Stimulated activated naive CD8-positive, alpha-beta T cell treated with anti-CD3 and anti-CD28 coated beads, Interleukin-15, Interleukin-2, amounts not matched to agents 100 U/mL and 50 U/mL, for 24 hours (primary cell): ENCODE data around the gene TMEM156.
"Not testable (repeated sequence)": the region's sequence is repeated elsewhere in the genome, so short reads cannot be mapped to it uniquely, and the experiment has no call there.

Experiments used
- ATAC-seq: fragments of 150-1000 bp; cut with Tn5 transposase; one replicate; pipeline ENCODE4 v1.10.0; 2021
- DNase-seq: peaks from one replicate; pipeline ENCODE4 v3.0.0; 2021

Gene TMEM156

DNA sequence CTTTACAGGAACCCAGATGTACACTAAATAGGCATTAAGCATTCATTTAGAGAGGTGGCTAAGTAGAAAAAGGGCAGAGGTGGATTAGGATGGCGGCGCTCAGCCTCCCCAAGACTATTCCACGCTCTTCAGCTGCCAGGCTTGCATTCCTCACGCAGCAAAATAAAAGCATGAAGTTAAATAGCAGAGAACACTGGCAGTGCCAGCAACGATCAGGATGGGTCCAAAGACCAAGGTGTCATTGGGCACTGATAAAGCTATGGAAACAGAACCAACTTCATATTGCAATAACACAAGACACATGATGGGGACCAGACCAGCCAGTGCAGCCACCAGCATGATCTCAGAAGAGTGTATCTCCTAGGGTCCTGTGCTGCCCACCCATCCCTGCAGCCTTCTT lies 42.0 kb downstream of the TMEM156 start:
- ATAC-seq (no peak), DNase-seq (no peak)

DNA sequence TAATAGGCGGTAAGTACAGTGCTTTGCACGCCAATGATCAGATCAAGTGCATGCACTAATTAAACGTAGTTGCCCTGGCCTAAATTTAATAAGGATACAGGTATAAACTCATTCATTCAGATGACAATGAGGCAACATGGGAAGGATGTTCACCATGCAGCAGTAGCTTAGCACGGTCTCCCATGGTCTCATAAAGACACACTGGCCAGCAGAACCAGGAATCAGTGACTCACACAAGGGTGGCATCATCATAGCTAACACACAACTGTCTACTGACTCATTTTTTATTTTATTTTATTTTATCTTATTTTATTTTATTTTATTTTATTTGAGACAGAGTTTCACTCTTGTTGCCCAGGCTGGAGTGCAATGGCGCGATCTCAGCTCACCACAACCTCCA lies 42.7 kb downstream of the TMEM156 start:
- ATAC-seq (no peak), DNase-seq (no peak)

DNA sequence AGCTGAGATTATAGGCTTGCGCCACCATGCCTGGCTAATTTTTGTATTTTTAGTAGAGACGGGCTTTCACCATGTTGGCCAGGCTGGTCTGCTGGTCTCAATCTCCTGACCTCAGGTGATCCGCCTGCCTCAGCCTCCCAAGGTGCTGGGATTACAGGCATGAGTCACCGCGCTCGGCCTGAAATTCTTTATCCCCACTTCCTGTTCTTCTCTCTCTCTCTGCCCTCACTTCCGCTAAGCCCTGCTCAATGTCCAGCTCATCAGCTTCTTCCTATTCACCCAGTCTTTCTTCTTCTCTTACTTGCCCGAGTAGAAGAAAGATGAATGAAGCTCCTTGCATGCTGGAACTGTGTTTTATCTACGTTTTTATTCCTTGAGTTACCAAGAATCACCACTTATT lies 43.9 kb downstream of the TMEM156 start:
- ATAC-seq, DNase-seq: not testable (repeated sequence)

DNA sequence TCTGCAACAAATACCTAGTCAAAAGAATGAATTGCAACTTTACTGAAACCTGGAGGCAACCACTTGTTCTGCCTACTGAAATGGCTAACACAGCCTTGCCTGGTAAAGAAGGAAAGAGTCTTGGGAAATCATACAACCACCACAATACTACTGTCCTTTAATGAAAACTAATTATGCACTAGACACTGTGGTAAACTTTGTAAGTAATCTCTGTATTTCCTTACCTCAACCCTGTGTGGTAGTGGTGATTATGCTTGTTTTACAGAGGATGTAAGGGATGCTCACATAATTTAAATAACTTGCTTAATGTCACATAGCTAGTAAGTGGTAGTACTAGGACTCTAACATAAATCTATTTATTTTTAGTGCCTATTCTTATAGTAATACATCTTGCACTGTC lies 44.7 kb downstream of the TMEM156 start:
- DNase-seq: no peak
- no peak for ATAC-seq

DNA sequence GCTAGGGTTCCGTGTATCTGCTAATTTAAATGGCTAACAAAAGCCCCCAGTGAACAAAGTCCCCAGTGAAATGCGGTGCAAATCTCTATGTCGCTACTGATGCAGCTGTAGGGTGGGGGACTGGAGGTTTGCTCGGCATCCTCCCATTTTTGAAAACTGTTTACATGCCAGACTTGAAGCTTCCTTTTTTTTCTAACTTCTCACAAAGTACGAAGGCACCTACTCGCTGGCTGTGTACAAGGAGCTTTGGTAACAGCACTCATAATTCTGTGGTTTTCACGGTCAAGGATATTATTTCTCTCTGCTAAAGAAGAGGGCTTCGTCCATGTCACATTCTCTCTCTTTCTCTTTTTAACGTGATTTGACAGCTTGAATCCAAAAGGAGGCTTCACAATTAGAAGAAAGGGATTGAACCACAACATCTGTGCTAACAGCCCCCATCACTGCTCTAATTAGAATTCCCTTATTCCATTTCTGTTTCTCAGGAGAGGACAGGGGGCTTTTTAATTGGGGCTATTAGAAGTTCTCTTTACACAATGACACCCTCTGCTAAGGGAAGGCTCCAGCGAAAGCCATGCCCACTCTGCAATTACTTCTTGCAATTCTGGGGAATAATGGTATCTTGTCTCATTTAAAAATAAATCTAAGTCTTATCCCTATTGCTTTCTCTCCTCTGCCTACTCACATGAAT lies 46.7 kb downstream of the TMEM156 start:
- ATAC-seq (no peak), DNase-seq (no peak)

DNA sequence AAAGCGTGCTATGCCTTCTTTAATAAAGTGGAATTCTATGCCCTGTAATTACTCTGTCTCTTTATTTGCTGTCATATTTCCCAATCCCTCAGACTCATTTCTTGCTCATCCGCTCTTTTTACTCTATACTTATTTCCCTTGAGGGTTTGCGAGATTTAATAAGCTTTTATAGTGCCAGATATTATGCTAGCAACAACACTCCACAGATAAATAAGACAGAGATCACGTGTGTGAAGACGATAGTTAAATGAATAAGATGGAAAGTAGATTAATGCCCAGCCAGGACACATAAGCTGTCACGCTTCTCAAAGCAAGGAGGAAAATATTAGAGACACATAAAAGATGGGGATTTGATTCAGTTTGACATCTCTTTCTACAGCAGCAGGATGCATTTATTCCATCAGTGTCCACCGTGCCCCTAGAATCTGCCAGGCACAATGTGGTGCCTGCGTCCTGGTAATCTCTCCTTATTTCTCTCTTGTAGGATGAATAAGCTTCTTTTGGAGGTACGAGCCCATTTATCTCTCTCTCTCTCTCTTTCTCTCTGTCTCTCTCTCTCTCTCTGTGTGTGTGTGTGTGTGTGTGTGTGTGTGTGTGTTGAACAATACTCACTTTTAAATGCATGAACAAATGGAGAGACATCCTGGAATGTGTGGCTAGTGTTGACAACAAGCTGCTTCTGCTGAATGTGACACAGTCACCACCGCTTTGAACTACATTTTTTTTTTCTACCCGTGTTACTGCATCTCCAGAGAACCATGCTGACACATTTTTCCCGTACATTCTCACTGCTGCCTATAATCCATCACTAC lies 48.2 kb downstream of the TMEM156 start:
- DNase-seq (no peak), ATAC-seq (peak; percentile 55)

DNA sequence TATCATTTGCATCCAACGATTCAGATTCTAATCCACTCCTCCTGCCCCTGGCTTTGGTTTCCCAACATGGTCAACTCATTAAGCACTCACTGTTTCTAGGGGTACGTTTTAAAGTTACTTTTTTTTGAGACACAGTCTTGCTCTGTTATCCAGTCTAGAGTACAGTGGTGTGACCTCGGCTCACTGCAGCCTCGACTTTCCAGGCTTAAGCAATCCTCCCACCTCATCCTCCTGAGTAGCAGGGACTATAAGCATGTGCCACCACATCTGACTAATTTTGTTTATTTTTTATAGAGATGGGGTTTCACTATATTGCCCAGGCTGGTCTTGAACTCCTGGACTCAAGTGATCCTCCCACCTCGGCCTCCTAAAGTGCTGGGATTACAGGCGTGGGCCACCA lies 48.9 kb downstream of the TMEM156 start:
- DNase-seq (no peak), ATAC-seq (no peak)

DNA sequence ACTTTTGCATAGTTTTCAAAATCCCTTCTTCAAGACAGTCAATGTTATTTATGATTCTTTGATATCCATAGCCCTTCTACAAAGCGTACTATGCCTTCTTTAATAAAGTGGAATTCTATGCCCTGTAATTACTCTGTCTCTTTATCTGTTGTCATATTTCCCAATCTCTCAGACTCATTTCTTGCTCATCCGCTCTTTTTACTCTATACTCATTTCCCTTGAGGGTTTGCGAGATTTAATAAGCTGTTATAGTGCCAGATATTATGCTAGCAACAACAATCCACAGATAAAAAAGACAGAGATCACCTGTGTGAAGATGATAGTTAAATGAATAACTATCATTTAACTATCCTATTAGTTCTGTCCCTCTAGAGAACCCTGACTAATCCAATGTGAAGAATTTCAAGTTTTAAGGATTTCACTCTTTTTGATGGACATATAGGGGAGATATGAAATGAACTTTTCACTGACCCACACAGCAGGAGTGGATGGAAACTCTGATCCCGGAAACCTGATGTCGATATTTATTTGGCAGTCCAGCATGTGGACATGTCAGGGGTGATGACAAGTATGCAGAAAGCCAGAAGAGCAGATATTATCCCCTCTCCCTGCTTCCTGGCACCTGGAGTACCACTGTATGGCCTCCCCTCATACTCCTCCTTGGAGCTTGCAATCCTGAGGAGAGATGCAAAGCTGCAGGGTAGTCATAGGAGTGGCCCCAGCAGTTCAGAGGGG lies 49.7 kb downstream of the TMEM156 start:
- DNase-seq (no peak), ATAC-seq (no peak)

DNA sequence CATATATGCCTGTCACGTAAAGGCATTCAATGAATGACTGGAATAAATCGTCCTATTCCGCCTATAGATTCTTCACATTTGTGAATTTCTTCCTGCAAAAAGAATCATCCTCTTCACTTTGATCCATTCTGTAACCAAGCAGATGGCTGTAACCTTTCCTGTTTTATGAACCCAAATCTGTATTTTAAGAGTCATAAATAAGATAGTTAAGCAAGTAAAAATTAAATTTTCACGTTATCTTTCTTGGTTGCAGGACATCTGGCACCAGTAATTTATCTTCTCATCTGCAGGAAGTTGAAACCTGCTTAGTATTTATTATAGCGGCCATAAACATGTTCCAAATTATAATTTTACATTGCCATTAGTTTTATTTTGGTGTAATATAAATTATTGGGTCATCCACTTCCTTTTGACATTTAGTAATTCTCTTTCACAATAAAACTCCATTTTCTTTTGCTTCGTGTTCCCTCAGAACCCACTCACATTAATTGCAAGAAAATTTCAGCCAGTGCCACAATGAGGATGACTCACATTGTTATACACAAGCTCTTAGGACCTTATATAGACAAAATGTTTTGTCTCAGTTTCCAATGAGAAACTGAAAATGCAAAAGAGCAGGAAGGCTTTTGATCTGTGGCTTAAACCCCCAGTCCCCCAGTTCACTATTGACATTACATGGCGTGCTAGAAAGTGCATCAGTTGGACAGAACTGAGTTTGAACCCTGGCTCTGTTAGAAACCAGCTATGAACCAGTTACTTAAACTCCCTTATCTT lies 51.1 kb downstream of the TMEM156 start:
- DNase-seq (no peak), ATAC-seq (peak; percentile 88)

DNA sequence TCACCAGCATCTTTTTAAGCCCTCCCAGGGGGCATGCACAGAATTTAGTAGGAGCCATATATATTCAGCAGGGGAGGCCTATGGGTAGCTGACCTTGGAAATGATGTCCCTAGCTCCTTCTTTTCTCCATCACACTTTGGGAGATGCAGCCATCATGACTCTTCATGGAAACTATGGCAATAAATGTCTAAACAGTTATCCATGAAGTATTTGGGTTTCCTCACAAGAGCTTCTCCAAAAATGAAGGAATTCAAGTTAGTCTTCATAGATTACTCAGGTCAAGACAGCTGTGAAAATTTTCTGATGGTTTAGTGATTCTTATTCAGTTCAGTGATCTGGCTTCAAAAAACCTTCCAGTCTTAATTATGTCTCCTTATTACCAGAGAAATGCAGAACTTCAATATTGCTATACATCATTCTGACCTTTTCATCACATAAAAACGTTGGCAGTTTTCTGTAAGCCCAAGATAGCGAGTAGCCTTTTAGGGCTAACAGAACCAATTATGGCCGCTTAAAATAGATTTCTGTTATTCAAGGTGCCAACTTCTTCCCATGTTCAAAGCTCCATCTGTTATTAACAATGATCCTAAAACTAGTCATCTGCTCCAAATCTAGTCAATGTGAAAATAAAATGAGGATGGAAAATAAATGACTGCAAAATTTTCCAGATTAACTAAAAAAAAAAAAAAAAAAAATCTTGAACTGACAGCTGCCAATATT lies 52.5 kb downstream of the TMEM156 start:
- ATAC-seq (no peak), DNase-seq (no peak)

DNA sequence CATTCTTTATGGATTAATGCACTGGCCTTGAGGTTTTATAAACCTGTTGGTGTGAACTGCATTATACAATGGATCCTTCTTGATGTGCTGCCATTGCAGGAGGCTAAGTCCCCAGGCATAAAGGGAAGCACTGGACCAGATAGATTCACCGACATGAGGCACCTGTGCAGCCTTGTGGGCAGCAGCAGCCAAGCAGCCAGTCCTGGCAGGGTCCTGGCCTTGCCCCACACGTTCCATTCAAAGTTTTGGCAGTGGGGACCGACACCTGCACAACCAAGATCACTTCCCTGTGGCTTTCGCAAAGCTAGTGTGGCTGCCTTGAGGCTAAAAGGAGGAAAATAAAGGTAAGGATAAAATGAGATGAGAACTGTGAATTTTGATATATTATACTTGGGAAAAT lies 53.1 kb downstream of the TMEM156 start:
- ATAC-seq (no peak), DNase-seq (no peak)

DNA sequence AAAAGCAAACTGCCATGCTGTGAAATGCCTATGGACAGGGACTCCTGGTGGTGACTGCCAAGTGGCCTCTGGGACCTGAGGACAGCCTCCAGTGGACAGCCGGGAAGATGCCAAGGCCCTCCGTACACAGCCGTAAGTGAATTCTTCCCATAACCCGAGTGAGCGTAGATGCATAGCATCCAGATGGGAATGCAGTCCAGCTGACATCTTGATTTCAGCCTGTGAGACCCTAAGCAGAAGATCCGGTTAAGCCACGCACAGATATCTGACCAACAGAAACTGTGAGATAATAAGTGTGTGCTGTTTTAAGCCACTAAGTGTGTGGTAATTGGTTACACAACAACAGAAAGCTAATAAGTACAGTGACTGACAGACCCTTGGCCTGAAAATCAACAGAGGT lies 55.9 kb downstream of the TMEM156 start:
- DNase-seq (no peak), ATAC-seq (no peak)

DNA sequence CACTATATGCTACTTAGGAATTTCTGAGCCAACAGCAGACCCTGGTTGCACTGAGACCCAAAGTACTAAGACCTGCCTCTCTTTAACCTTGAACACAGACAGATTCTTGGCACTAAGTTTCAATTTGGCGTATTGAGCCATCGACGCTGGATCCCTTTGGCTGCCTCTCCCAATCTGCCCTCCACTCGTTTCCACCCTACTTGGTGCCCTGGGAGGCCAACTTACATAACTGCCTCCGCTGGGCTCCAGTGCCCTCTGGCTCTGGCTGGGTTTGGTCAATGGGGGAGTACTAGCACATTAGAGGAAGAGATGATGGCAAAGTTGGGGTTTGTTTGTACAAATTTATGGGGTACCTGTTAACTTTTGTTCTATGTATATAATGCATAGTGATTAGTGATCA lies 63.5 kb downstream of the TMEM156 start:
- no peak for ATAC-seq

DNA sequence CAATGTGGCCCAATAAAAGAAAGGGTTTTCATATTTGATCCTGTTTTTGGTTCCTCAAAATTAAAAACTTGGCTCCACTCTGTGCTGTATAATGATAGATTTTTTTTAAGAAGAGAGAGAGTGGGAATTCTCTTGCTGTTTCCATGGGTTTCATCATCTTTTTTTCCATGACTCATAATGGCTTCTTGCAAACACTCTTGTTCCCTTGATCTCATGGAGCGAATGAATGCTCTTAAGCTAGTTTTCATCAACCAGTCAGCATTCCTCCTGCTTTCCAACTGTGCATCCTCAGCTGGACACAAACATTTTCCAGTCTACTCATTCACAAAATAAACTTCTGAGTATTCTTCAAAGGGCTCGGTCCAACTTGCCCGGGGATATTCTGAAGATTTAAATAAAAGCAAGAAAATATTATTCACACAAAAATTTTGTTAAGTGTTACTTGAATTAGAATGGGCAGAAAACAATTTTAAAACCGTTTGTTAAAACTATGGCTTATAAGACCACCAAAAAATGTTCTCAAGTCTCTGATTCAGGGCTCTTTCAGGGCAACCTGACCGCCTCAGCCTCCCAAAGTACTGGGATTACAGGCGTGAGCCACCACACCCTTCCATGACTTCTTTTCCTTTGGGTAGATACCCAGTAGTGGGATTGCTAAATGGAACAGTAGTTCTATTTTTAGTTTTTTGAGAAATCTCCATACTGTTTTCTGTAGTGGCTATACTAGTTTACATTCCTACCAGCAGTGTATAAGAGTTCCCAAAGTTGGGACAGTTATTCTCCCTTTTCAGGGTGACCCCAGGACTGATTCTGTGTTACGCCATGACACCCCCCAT lies 64.7 kb downstream of the TMEM156 start:
- no peak for ATAC-seq

More for the DNA sequence above, 63.5 kb downstream of the TMEM156 start:
- DNase-seq: no peak

DNA sequence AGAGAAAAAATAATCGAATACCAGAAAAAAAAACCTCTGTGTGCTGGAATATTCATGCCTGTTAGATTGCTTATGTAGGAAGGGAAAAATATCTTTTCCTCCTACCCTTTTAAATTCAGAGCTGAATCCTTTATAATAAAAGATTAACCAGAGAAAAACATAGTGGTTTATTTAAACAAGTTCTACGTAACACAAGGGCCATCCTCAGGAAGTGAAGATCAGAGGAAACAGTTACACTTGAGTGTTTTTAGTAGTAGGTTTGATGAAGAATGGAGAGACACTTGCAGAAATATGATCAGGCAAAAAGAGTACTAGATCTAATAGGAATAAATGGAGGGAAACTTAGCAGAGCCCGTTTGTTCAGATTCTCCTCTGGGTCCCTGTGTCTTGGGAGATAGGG lies 66.3 kb downstream of the TMEM156 start:
- DNase-seq (no peak), ATAC-seq (no peak)

More for the DNA sequence above, 64.7 kb downstream of the TMEM156 start:
- no peak for DNase-seq

DNA sequence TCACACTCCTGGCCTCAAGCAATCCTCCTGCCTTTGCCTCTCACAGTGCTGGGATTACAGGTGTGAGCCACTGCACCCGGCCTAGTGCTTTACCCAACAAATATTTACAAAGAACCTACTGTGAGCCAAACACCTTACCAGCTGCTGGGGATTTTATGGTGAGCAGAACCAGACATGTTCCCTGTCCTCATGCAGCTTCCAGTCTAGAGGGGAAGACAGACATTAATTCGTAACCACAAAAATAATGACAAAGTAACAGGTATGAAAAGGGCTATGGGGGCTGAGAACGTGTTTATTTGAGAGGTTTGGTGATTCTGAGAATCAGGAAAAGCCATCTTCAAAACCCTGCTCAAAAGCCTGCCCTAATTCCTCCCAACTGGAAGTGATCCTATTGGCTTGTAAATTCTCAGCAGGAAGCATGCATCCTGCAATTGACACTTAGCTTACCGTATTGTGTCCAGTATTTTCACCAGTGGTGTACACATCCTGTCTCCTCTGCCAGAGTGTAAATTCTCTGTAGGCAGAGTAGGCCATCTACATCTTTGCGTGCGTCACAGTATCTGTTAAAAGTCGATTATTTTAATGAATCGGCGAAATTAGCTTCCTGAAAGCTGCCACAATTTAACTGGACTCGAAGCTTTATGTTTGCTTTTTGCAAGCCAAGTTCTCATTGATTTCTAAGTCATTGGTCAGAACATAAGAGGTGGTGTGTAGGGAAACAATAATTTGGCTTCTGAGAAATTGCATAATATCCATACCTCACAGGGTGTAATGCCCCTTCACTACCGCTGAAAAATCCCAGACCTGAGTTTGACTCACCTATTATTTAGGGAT lies 67.0 kb downstream of the TMEM156 start:
- no peak for DNase-seq
- no peak for ATAC-seq

DNA sequence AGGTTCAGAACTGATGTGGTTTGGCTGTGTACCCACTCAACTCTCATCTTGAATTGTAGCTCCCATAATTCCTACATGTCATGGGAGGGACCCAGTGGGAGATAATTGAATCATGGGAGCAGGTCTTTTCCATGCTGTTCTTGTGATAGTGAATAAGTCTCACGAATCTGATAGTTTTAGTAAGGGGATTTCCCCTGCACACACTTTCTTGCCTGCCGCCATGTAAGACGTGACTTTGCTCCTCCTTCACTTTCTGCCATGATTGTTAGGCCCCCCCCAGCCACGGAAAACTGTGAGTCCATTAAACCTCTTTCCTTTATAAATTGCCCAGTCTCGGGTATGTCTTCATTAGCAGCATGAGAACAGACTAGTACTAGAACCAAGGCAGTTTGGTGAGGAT lies 73.0 kb downstream of the TMEM156 start:
- not testable (repeated sequence) for DNase-seq, ATAC-seq

DNA sequence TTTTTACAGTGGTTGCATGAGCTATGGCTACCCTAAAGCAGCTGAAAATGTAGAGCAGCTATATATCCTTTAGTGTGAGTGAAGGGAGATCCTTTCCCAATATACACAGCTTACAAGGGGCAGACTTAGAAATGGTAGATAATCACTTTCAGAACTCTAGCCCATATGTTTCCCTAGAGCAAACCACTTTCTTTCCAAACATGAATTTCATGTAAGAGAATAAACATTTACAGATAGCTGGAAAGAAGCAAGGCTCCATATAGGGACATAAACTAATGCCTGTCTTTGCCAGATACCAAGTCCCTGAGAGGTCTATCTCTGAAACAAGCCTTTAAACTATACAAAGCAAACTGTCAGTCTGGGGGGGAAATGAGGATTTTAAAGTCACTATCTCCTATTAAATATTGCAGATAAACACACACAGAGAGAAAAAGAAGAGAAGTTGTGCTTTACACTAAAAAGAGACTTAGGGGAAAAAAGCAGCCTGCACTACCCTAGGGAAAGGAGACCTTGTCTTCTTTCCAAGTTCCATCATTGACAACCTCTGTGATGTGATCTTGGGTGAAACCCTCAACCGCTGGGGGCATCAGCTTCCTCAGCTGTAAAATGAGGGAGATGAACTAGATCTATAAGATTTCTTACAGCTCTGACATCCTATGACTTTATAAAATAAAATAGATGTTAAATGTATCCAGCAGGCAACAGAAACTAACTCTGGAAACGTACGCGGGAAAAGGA lies 73.6 kb downstream of the TMEM156 start:
- ATAC-seq (no peak), DNase-seq (no peak)

DNA sequence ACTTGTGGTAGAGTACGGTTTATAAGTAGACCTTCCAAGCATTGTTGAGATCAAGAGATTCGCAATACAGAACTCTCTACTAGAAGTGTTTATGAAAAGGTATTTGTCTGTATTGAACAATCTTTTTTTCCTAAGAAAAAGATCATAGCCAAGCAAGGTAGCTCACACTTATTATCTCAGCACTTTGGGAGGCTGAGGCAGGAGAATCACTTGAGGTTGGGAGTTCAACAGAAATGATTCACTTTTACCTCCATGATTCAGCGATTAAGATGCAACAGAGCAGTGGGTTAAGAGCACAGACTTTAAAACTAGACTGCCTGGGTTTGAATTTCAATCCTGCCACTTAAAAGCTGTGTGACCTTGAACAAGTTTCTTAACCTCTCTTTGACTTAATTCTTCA lies 74.3 kb downstream of the TMEM156 start:
- DNase-seq (no peak), ATAC-seq (peak; percentile 78)
